Activated CD8-positive, alpha-beta memory T cell treated with anti-CD3 and anti-CD28 coated beads, Interleukin-2, amount 50 U/mL, for 1 hour (primary cell): ENCODE data around the gene FAM217B.

ENCODE experiments used
- DNase-seq: peaks from one replicate; pipeline ENCODE4 v3.0.0-alpha.2; 2020; ENCODE audit errors: extremely low read depth

Gene FAM217B

GRCh38 chr20:59940129-59940955 is at the start of gene FAM217B, which contains the start of gene PPP1R3D:
FAM217B (plus strand) TSS chr20:59940389; CDS start chr20:59943944, 3,555 bp downstream.
PPP1R3D (minus strand) TSS chr20:59940305; CDS start chr20:59939931, 374 bp downstream.
- peak; percentile 49 for DNase-seq

- no peak for DNase-seq
Measured at GRCh38 chr20:59891581-59891980, 48.6 kb upstream of the FAM217B start.

GRCh38 chr20:59895908-59896307 is 44.3 kb upstream of the FAM217B start:
- DNase-seq: no peak

GRCh38 chr20:59902470-59902869 is 37.7 kb upstream of the FAM217B start:
- DNase-seq: no peak

- DNase-seq: no peak
Measured at GRCh38 chr20:59903621-59904020, 36.6 kb upstream of the FAM217B start.

GRCh38 chr20:59908855-59909254 is 31.3 kb upstream of the FAM217B start:
- no peak for DNase-seq

- DNase-seq: no peak
Measured at GRCh38 chr20:59911041-59911440, 29.1 kb upstream of the FAM217B start.

GRCh38 chr20:59912609-59913008 is 27.6 kb upstream of the FAM217B start:
- DNase-seq: no peak

- no peak for DNase-seq
Measured at GRCh38 chr20:59920944-59921343, 19.2 kb upstream of the FAM217B start.

- DNase-seq: no peak
Measured at GRCh38 chr20:59923514-59923913, 16.7 kb upstream of the FAM217B start.

- DNase-seq: no peak
Measured at GRCh38 chr20:59925359-59925758, 14.8 kb upstream of the FAM217B start.

GRCh38 chr20:59925899-59926298 is 14.3 kb upstream of the FAM217B start:
- DNase-seq: no peak

- no peak for DNase-seq
Measured at GRCh38 chr20:59931511-59932312, 8.5 kb upstream of the FAM217B start.

- no peak for DNase-seq
Measured at GRCh38 chr20:59932616-59933295, 7.4 kb upstream of the FAM217B start.

- DNase-seq: no peak
Measured at GRCh38 chr20:59933296-59933848, 6.8 kb upstream of the FAM217B start, which contains the start of gene SYCP2. SYCP2 (minus strand) TSS chr20:59933637; CDS start chr20:59922413, 11,224 bp downstream.

GRCh38 chr20:59933849-59934585 is 6.2 kb upstream of the FAM217B start:
- DNase-seq: no peak

GRCh38 chr20:59935457-59936185 is 4.6 kb upstream of the FAM217B start:
- no peak for DNase-seq

GRCh38 chr20:59936409-59936808 is 3.8 kb upstream of the FAM217B start:
- no peak for DNase-seq

GRCh38 chr20:59937150-59937549 is 3.0 kb upstream of the FAM217B start:
- no peak for DNase-seq

- DNase-seq: no peak
Measured at GRCh38 chr20:59938221-59938620, 2.0 kb upstream of the FAM217B start.
